CD4-positive, CD25-positive, alpha-beta regulatory T cell (primary cell): ENCODE data around the gene PRKCE. TPM values are rescaled to one million over a fixed set of nuclear protein-coding genes. Genes with fewer than 3 reads are reported as not detected.

Experiments used
- ATAC-seq, 2 donors: fragments of 150-1000 bp; cut with Tn5 transposase; one replicate each; pipeline ENCODE4 v1.10.0; 2021; ENCODE audit warnings: low read depth in 2 of 2, moderate number of reproducible peaks in 2 of 2, moderate library complexity in 1 of 2
- DNase-seq, 3 donors: peaks; one replicate each; pipeline versions ENCODE4 v3.0.0 to v3.0.0-alpha.2; 2012 to 2022; ENCODE audit warnings: mixed read lengths in 1 of 3
- H3K27ac ChIP-seq: one replicate; pipeline ENCODE4 v1.7.0; 2013; ENCODE audit warnings: mild to moderate bottlenecking, low read length; ENCODE audit not compliant: insufficient read depth, poor library complexity, severe bottlenecking
- H3K27me3 ChIP-seq: one replicate; pipeline ENCODE4 v1.7.0; 2013; ENCODE audit warnings: low read length; ENCODE audit not compliant: control insufficient read depth, insufficient read depth
- H3K36me3 ChIP-seq: one replicate; pipeline ENCODE4 v1.7.0; 2013; ENCODE audit warnings: mild to moderate bottlenecking, low read length, moderate library complexity; ENCODE audit not compliant: control insufficient read depth, insufficient read depth
- H3K4me1 ChIP-seq: 2 replicates; pipeline ENCODE4 v1.7.0; 2013; ENCODE audit warnings: mild to moderate bottlenecking, low read length; ENCODE audit not compliant: insufficient read depth, control insufficient read depth, poor library complexity, severe bottlenecking
- H3K4me3 ChIP-seq: one replicate; pipeline ENCODE4 v1.7.0; 2013; ENCODE audit warnings: low read depth, mild to moderate bottlenecking, low read length, moderate library complexity
- H3K9me3 ChIP-seq, 2 experiments: 1 replicate in 1 of 2; 2 replicates in 1 of 2; pipeline ENCODE4 v1.7.0; 2013; ENCODE audit warnings: low read length in 2 of 2, mild to moderate bottlenecking in 1 of 2, moderate library complexity in 1 of 2; ENCODE audit not compliant: control insufficient read depth in 2 of 2
- H3K27ac Mint-ChIP-seq, 3 donors: one replicate each; pipeline ENCODE4 v1.8.0; 2020 to 2022; ENCODE audit warnings: mild to moderate bottlenecking in 3 of 3, mixed read lengths in 3 of 3, moderate library complexity in 2 of 3
- H3K27me3 Mint-ChIP-seq: one replicate; pipeline ENCODE4 v1.8.0; 2022; ENCODE audit warnings: mild to moderate bottlenecking, mixed read lengths
- H3K36me3 Mint-ChIP-seq: one replicate; pipeline ENCODE4 v1.8.0; 2020; ENCODE audit warnings: mixed read lengths
- H3K4me1 Mint-ChIP-seq, 4 donors: one replicate each; pipeline ENCODE4 v1.8.0; 2020 to 2022; ENCODE audit warnings: mixed read lengths in 4 of 4, mild to moderate bottlenecking in 1 of 4
- H3K4me3 Mint-ChIP-seq, 4 donors: one replicate each; pipeline ENCODE4 v1.8.0; 2020 to 2022; ENCODE audit warnings: mild to moderate bottlenecking in 4 of 4, mixed read lengths in 4 of 4, moderate library complexity in 3 of 4
- H3K9me3 Mint-ChIP-seq, 7 donors: one replicate each; pipeline ENCODE4 v1.8.0; 2020 to 2022; ENCODE audit warnings: mixed read lengths in 7 of 7, mild to moderate bottlenecking in 3 of 7, moderate library complexity in 2 of 7
- polyA plus RNA-seq, 4 donors: library from polyadenylated mRNA; unstranded; fragments of 300-500 nt; fragmentation: Illumina TruSeq; gene quantifications; one replicate each; pipeline ENCODE4 v1.2.3, GENCODE V29; 2021
- total RNA-seq: library from RNA; stranded (reverse); gene quantifications from one replicate; pipeline ENCODE4 v1.2.3, GENCODE V29; 2022

PRKCE gene
- total RNA-seq (16.5 TPM), polyA plus RNA-seq (1 to 10 TPM in 3 of 4 donors, under 1 TPM in 1; 0.78 to 1.9 (median 1.2) TPM)

DNA sequence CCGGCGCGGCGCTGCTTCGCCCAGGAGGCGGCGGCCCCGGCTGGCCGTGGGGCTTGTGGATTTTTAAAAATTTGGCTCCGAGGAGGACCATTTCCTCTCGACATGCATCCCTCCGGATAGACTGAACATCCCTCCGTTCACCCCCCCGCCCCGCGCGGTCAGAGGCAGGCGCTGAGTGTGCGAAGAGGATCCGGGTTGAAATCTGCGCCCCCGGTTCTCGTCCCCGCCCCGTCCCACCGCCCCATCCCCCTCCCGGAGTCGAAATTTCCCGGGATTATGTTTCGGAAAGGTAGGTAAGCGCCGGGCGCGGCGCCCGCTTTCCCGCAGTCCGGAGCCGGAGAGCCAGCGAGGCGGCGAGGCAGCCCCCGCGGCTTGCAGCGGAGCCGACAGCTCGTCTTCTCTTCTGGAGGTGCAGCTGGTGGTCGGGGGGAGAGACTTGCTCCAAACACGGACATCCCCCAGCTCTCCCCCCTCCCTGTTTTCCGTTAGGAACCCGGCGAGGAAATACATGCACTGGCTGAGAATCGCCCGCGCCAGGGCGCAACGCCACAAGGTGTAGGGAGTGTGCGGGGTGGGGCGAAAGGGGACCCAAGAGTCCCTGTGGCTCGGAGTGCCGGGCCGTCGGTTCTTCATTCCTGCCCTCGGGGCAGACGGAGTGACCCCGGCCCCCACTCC, at the start of gene PRKCE:
Gene PRKCE (plus strand): TSS at position 261 of the 675 bp plus-strand sequence.
- H3K9me3 Mint-ChIP-seq = peaks cover 0 to 3% (median 0%) of the 10 kb centered on the region in 7 donors
- peak; percentile 9 to 12 for ATAC-seq
- H3K4me1 Mint-ChIP-seq = peaks cover 8 to 31% (median 25%) of the 10 kb centered on the region in 4 donors

DNA sequence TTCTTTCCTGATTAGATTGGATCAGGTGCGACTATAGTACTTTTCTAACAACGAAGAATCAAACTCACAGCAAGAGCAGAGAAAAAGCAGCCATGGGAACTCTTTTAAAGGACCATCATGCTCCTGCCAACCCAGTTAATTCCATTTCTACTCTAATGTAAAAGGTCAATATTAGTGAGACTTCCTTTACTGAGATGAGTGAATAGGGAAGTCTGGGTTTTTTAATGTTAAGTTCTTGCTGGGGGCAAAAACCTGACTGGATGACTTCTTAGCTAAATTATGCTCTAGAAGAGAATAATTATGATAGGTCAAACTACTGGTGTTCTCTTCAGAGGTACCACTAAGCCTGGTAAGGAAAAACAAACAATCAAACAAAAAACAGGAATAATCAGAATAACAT, 48.9 kb upstream of the PRKCE start:
- no peaks in the 10 kb centered on the region for H3K27me3 Mint-ChIP-seq
- ATAC-seq = no peak

More for the DNA sequence above, at the start of gene PRKCE:
- H3K4me3 Mint-ChIP-seq = peak within 1 kb of the TSS; percentile 94 to 98 (median 96)
- Histone ChIP-seq H3K4me1 (peaks cover 29% of the 10 kb centered on the region), H3K36me3 (no peaks in the 10 kb centered on the region), H3K27ac (peak within 1 kb of the TSS; percentile 68), H3K27me3 (no peaks in the 10 kb centered on the region), H3K9me3 (no peaks in the 10 kb centered on the region), H3K4me3 (peak within 1 kb of the TSS; percentile 87)
- H3K36me3 Mint-ChIP-seq = no peaks in the 10 kb centered on the region
- peak within 1 kb of the TSS; percentile 94 to 98 (median 95) for H3K27ac Mint-ChIP-seq
- DNase-seq = peak; percentile 10 to 57 (median 13)
- peaks cover 42% of the 10 kb centered on the region for H3K27me3 Mint-ChIP-seq

GRCh38 chr2:45605116-45605515, 46.4 kb upstream of the PRKCE start:
- peak overlapping the region in 1 of 4 donors; percentile 66 for H3K4me3 Mint-ChIP-seq
- H3K27me3 Mint-ChIP-seq = no peaks in the 10 kb centered on the region
- no peak for ATAC-seq
- H3K4me1 Mint-ChIP-seq = peaks cover 3 to 28% (median 16%) of the 10 kb centered on the region in 4 donors
- no peak for DNase-seq
- H3K36me3 ChIP-seq = peaks cover 17% of the 10 kb centered on the region
- no peaks in the 10 kb centered on the region for H3K27me3 ChIP-seq
- no peaks in the 10 kb centered on the region for H3K9me3 ChIP-seq
- no peaks in the 10 kb centered on the region for H3K9me3 Mint-ChIP-seq
- H3K27ac ChIP-seq = no peak overlapping the region
- H3K36me3 Mint-ChIP-seq = peaks cover 40% of the 10 kb centered on the region
- H3K4me1 ChIP-seq = peaks cover 6% of the 10 kb centered on the region
- H3K4me3 ChIP-seq = no peak overlapping the region
- no peak overlapping the region for H3K27ac Mint-ChIP-seq

More for the DNA sequence above, 48.9 kb upstream of the PRKCE start:
- no peak for DNase-seq
- no peaks in the 10 kb centered on the region for H3K27me3 ChIP-seq
- Mint-ChIP-seq H3K27ac (no peak overlapping the region), H3K4me3 (no peak overlapping the region), H3K4me1 (peaks cover 4 to 7% (median 5%) of the 10 kb centered on the region in 4 donors), H3K36me3 (peaks cover 64% of the 10 kb centered on the region), H3K9me3 (no peaks in the 10 kb centered on the region)
- H3K9me3 ChIP-seq = no peaks in the 10 kb centered on the region
- no peak overlapping the region for H3K4me3 ChIP-seq
- no peak overlapping the region for H3K27ac ChIP-seq
- H3K36me3 ChIP-seq = peaks cover 32% of the 10 kb centered on the region
- H3K4me1 ChIP-seq = no peaks in the 10 kb centered on the region

DNA sequence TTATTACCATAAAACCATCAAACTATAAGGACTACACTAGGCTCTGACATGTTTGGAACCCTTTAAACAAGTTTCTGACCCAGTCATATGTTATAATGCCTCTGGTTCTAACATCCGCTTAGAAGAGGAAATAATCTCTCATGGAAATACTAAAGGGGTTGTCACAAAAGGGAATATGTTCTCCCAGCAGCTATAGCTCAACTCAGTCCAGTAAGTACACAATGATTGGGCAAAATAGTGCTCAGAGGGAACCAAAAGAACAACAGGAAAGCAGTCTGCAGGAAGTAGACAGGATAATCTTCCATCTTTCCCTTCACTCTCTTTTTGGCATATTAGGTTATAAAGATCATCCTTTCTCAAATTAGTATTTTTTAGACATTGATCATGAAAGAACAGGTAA, 44.7 kb upstream of the PRKCE start:
- Histone ChIP-seq H3K9me3 (no peaks in the 10 kb centered on the region), H3K36me3 (peaks cover 11% of the 10 kb centered on the region), H3K4me1 (peaks cover 10% of the 10 kb centered on the region), H3K4me3 (no peak overlapping the region), H3K27me3 (no peaks in the 10 kb centered on the region), H3K27ac (no peak overlapping the region)
- Mint-ChIP-seq H3K9me3 (no peaks in the 10 kb centered on the region), H3K27ac (no peak overlapping the region), H3K36me3 (peaks cover 25% of the 10 kb centered on the region), H3K4me3 (no peak overlapping the region), H3K27me3 (no peaks in the 10 kb centered on the region), H3K4me1 (peaks cover 3 to 41% (median 22%) of the 10 kb centered on the region in 4 donors)
- DNase-seq (no peak), ATAC-seq (no peak)

GRCh38 chr2:45607701-45608100, 43.8 kb upstream of the PRKCE start:
- Mint-ChIP-seq H3K4me3 (peak overlapping the region in 1 of 4 donors; percentile 63), H3K36me3 (peaks cover 19% of the 10 kb centered on the region), H3K27ac (peak overlapping the region in 1 of 3 donors; percentile 33), H3K9me3 (no peaks in the 10 kb centered on the region), H3K4me1 (peaks cover 3 to 39% (median 21%) of the 10 kb centered on the region in 4 donors), H3K27me3 (no peaks in the 10 kb centered on the region)
- no peak for DNase-seq
- Histone ChIP-seq H3K9me3 (no peaks in the 10 kb centered on the region), H3K36me3 (peaks cover 7% of the 10 kb centered on the region), H3K27me3 (no peaks in the 10 kb centered on the region), H3K27ac (no peak overlapping the region), H3K4me3 (no peak overlapping the region), H3K4me1 (peaks cover 10% of the 10 kb centered on the region)
- ATAC-seq = no peak

DNA sequence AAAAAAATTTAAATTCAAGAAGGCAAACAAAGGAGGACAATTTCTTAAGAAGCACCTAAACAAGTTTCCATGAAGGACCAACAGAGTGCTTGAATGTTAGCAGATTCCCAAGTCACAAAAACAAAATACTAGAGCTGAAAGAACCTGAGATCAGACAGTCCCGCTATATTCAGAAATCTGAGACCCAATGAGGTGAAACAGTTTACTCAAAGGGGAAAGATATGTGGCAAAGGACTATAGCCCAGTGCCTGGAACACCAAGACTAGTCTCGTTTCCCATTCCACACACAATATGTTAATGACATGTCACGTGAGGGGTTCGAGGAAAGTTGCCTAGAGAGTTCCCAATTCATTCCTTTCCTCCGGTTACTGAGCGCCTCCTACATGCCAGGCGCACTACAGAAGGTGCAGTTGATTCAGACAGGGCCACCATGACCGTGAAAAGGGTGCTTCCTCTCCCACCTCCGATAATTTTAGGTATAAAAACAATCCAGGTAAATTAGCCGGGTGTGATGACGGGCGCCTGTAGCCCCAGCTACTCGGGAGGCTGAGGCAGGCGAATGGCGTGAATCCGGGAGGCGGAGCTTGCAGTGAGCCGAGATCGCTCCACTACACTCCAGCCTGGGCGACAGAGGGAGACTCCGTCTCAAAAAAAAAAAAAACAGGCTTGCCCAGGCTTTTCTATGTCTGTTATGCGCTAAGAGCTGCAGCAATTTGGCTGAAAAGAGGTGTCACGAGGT, 41.0 kb upstream of the PRKCE start:
- Mint-ChIP-seq H3K36me3 (no peaks in the 10 kb centered on the region), H3K27ac (peak overlapping the region; percentile 97 to 98 (median 98)), H3K9me3 (no peaks in the 10 kb centered on the region), H3K27me3 (no peaks in the 10 kb centered on the region), H3K4me1 (peaks cover 3 to 35% (median 20%) of the 10 kb centered on the region in 4 donors), H3K4me3 (peak overlapping the region; percentile 91 to 98 (median 96))
- ATAC-seq (peak; percentile 46 to 51), DNase-seq (peak; percentile 29 to 39 (median 34))
- H3K36me3 ChIP-seq = no peaks in the 10 kb centered on the region
- peak overlapping the region; percentile 96 for H3K4me3 ChIP-seq
- no peaks in the 10 kb centered on the region for H3K27me3 ChIP-seq
- H3K4me1 ChIP-seq = peaks cover 10% of the 10 kb centered on the region
- H3K27ac ChIP-seq = peak overlapping the region; percentile 85
- H3K9me3 ChIP-seq = no peaks in the 10 kb centered on the region

- Histone ChIP-seq H3K36me3 (no peaks in the 10 kb centered on the region), H3K27me3 (no peaks in the 10 kb centered on the region), H3K27ac (peak within 1 kb of the TSS; percentile 85), H3K9me3 (no peaks in the 10 kb centered on the region), H3K4me3 (peak within 1 kb of the TSS; percentile 96), H3K4me1 (peaks cover 10% of the 10 kb centered on the region)
- H3K27me3 Mint-ChIP-seq = peaks cover under 1% of the 10 kb centered on the region
- ATAC-seq = peak; percentile 78 to 81
- H3K27ac Mint-ChIP-seq = peak within 1 kb of the TSS; percentile 97 to 98 (median 98)
- peak within 1 kb of the TSS; percentile 91 to 98 (median 96) for H3K4me3 Mint-ChIP-seq
- no peaks in the 10 kb centered on the region for H3K36me3 Mint-ChIP-seq
- DNase-seq = peak; percentile 67 to 93 (median 76)
- H3K4me1 Mint-ChIP-seq = peaks cover 3 to 35% (median 20%) of the 10 kb centered on the region in 4 donors
- H3K9me3 Mint-ChIP-seq = no peaks in the 10 kb centered on the region
Observed at GRCh38 chr2:45611020-45611859, 40.2 kb upstream of the PRKCE start, which contains the start of gene SRBD1. SRBD1 (minus strand) TSS chr2:45611267; CDS start chr2:45605441, 5,826 bp downstream.
